Measurements from ENCODE around the gene ALDH9A1.
"Not testable (repeated sequence)": the region's sequence is repeated elsewhere in the genome, so short reads cannot be mapped to it uniquely, and the experiment has no call there.

The ALDH9A1 gene

DNA sequence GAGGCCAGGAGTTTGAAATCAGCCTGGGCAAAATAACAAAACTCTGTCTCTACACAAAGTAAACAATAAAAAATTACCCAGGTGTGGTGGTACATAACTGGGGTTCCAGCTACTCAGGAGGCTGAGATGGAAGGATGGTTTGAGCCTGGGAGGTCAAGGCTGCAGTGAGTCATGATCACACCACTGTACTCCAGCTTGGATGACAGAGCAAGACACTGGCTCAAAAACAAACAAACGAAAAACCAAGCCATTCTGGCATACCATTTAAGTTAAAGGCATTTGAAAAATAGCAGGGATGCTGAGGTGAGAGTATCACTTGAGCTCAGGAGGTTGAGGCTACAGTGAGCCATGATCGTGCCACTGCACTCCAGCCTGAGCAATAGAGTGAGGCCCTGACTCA lies 5.3 kb upstream of the ALDH9A1 start:
- no peak overlapping the region for H3K4me3 Mint-ChIP-seq
- H3K9me3 Mint-ChIP-seq = no peaks in the 10 kb centered on the region
- no peaks in the 10 kb centered on the region for H3K36me3 Mint-ChIP-seq (ENCODE audit: low read depth)
- no peak for DNase-seq (ENCODE audit: low spot score)
- H3K27me3 Mint-ChIP-seq (ENCODE audit: low read depth) = peaks cover 14% of the 10 kb centered on the region
- peaks cover 6% of the 10 kb centered on the region for H3K4me1 Mint-ChIP-seq (ENCODE audit: low read depth)
- H3K27ac Mint-ChIP-seq = no peak overlapping the region

GRCh38 chr1:165701922-165702321 lies 3.6 kb upstream of the ALDH9A1 start:
- H3K27me3 Mint-ChIP-seq (ENCODE audit: low read depth); H3K27ac Mint-ChIP-seq; H3K4me3 Mint-ChIP-seq; H3K4me1 Mint-ChIP-seq (ENCODE audit: low read depth); H3K36me3 Mint-ChIP-seq (ENCODE audit: low read depth); H3K9me3 Mint-ChIP-seq; DNase-seq (ENCODE audit: low spot score): not testable (repeated sequence)

GRCh38 chr1:165699577-165699976 lies 1.2 kb upstream of the ALDH9A1 start:
- Mint-ChIP-seq H3K9me3 (no peaks in the 10 kb centered on the region), H3K27me3 (ENCODE audit: low read depth) (no peaks in the 10 kb centered on the region), H3K4me3 (peak overlapping the region; percentile 95), H3K27ac (peak overlapping the region; percentile 31), H3K36me3 (ENCODE audit: low read depth) (peaks cover 16% of the 10 kb centered on the region), H3K4me1 (ENCODE audit: low read depth) (peaks cover 23% of the 10 kb centered on the region)
- DNase-seq (ENCODE audit: low spot score) = no peak

- peak overlapping the region; percentile 97 for H3K27ac Mint-ChIP-seq
- H3K36me3 Mint-ChIP-seq (ENCODE audit: low read depth) = peaks cover 22% of the 10 kb centered on the region
- peak overlapping the region; percentile 95 for H3K4me3 Mint-ChIP-seq
- H3K27me3 Mint-ChIP-seq (ENCODE audit: low read depth) = no peaks in the 10 kb centered on the region
- no peaks in the 10 kb centered on the region for H3K9me3 Mint-ChIP-seq
- H3K4me1 Mint-ChIP-seq (ENCODE audit: low read depth) = peaks cover 23% of the 10 kb centered on the region
- no peak for DNase-seq (ENCODE audit: low spot score)
Measured at GRCh38 chr1:165698761-165699052, 345 bp upstream of the ALDH9A1 start.

GRCh38 chr1:165697491-165697880 lies 876 bp downstream of the ALDH9A1 start:
- Mint-ChIP-seq H3K27me3 (ENCODE audit: low read depth) (no peaks in the 10 kb centered on the region), H3K4me3 (peak overlapping the region; percentile 95), H3K27ac (peak overlapping the region; percentile 97), H3K9me3 (no peaks in the 10 kb centered on the region), H3K4me1 (ENCODE audit: low read depth) (peaks cover 23% of the 10 kb centered on the region), H3K36me3 (ENCODE audit: low read depth) (peaks cover 30% of the 10 kb centered on the region)
- DNase-seq (ENCODE audit: low spot score) = no peak

DNA sequence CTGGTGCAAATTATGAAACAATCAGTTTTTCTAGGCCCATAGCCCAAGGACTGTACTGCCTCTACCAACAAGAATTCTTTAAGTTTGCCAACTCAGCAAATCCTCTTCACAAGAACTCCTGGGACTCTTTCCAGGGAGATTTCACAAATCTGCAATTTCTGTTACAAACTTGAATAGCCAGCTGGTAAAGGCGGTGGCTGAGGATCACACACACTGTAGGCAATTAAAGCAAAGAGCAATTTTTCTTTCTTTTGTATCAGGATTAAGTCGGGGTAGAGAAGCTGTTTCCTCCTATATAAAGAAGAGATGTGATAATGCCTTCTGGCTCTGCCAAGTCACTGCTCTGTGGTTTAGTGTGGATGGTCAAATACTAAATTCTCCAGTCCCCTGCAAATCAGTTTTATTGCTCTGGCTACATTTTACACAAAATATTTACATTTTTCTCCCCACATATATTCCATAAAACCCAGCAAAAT lies 1.7 kb downstream of the ALDH9A1 start:
- H3K36me3 Mint-ChIP-seq (ENCODE audit: low read depth) = peaks cover 38% of the 10 kb centered on the region
- no peaks in the 10 kb centered on the region for H3K27me3 Mint-ChIP-seq (ENCODE audit: low read depth)
- H3K9me3 Mint-ChIP-seq = no peaks in the 10 kb centered on the region
- DNase-seq (ENCODE audit: low spot score) = no peak
- peaks cover 29% of the 10 kb centered on the region for H3K4me1 Mint-ChIP-seq (ENCODE audit: low read depth)
- H3K27ac Mint-ChIP-seq = peak overlapping the region; percentile 39
- H3K4me3 Mint-ChIP-seq = peak overlapping the region; percentile 95

DNA sequence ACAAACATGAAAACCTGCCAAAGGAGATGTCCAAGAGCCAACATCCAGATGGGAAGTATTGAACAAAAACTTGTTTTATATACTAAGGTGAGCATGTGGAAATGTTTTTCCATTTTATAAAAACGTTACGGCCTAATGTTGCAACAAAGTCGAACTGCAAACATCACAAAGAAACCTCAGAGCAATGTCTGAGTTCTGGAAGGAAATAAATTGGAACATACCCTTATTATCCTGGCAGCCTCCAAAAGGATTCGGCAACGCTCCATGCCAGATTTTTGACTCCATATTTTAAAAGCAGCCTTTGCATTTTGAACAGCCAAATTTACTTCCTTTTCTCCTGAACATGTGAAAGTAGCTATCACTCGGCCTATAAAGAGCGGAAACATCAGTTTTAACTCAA lies 3.3 kb downstream of the ALDH9A1 start:
- DNase-seq (ENCODE audit: low spot score) = no peak
- Mint-ChIP-seq H3K4me1 (ENCODE audit: low read depth) (peaks cover 35% of the 10 kb centered on the region), H3K9me3 (no peaks in the 10 kb centered on the region), H3K27me3 (ENCODE audit: low read depth) (no peaks in the 10 kb centered on the region), H3K36me3 (ENCODE audit: low read depth) (peaks cover 48% of the 10 kb centered on the region), H3K27ac (no peak overlapping the region), H3K4me3 (peak overlapping the region; percentile 32)

DNA sequence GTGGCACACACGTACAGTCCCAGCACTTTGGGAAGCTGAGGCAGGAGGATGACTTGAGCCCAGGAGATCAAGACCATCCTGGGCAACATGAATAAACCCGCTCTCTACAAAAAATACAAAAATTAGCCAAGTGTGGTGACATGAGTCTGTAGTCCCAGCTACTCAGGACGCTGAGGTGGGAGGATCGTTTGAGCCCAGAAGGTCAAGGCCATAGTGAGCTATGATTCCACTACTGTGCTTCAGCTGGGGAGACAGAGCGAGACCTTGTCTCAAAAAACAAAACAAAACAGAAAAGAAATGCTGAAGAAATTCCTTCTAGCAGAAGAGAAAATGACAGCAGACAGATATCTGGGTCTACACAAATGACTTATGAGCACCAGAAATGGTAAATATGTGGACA lies 10.3 kb downstream of the ALDH9A1 start:
- no peak for DNase-seq (ENCODE audit: low spot score)
- Mint-ChIP-seq H3K27me3 (ENCODE audit: low read depth) (no peaks in the 10 kb centered on the region), H3K27ac (no peak overlapping the region), H3K4me1 (ENCODE audit: low read depth) (peaks cover 49% of the 10 kb centered on the region), H3K9me3 (peaks cover 7% of the 10 kb centered on the region), H3K4me3 (no peak overlapping the region), H3K36me3 (ENCODE audit: low read depth) (peaks cover 69% of the 10 kb centered on the region)

- H3K36me3 Mint-ChIP-seq (ENCODE audit: low read depth) = peaks cover 74% of the 10 kb centered on the region
- H3K4me3 Mint-ChIP-seq = peak overlapping the region; percentile 12
- peak overlapping the region; percentile 47 for H3K27ac Mint-ChIP-seq
- no peaks in the 10 kb centered on the region for H3K27me3 Mint-ChIP-seq (ENCODE audit: low read depth)
- peak; percentile 17 for DNase-seq (ENCODE audit: low spot score)
- H3K9me3 Mint-ChIP-seq = peaks cover 7% of the 10 kb centered on the region
- H3K4me1 Mint-ChIP-seq (ENCODE audit: low read depth) = peaks cover 47% of the 10 kb centered on the region
Measured at GRCh38 chr1:165686971-165687433, 11.4 kb downstream of the ALDH9A1 start.

DNA sequence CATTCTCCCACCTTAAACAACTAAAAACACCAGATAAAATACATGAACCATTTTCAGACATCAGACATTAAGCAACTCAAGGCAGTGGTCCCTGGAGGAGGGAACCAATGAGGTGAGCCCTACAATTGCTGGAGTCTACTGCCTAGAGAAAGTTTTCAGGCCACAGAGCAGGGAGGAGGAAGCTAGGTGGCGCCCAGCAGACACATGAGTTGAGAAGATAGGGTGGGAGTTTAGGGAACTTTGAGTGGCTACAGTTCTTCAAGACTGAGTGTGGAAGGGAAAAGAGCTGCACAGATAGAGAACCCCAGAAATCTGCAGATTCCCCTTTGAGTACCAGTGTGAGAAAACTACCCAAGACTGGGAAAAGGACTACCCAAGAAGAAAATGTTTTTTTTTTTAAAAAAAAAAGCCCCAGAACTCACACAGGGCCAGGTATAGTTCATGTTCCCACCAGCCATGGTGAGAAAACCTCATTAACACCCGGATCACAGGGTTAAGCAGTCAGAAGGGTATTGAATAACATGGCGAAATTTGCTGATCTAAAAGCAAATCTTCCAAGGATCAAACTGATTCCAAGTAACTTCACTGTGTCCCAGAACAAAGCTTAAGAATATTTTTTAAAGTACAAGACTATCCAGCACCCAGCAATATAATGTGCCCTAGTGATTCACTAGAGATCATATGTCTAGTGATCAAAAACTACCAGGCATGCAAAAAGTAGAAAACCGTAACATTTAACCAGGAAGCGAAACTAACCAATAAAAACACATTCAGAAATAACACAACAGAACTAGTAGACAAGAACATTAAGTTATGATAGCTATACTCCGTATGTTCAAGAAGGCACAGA lies 12.0 kb downstream of the ALDH9A1 start:
- Mint-ChIP-seq H3K4me1 (ENCODE audit: low read depth) (peaks cover 41% of the 10 kb centered on the region), H3K27me3 (ENCODE audit: low read depth) (no peaks in the 10 kb centered on the region), H3K4me3 (peak overlapping the region; percentile 34), H3K36me3 (ENCODE audit: low read depth) (peaks cover 73% of the 10 kb centered on the region), H3K27ac (peak overlapping the region; percentile 53), H3K9me3 (peaks cover 7% of the 10 kb centered on the region)
- DNase-seq (ENCODE audit: low spot score) = no peak

- H3K36me3 Mint-ChIP-seq (ENCODE audit: low read depth) = peaks cover 83% of the 10 kb centered on the region
- H3K27ac Mint-ChIP-seq = no peak overlapping the region
- peaks cover 7% of the 10 kb centered on the region for H3K9me3 Mint-ChIP-seq
- H3K4me1 Mint-ChIP-seq (ENCODE audit: low read depth) = peaks cover 40% of the 10 kb centered on the region
- H3K4me3 Mint-ChIP-seq = no peak overlapping the region
- DNase-seq (ENCODE audit: low spot score) = no peak
- H3K27me3 Mint-ChIP-seq (ENCODE audit: low read depth) = no peaks in the 10 kb centered on the region
Measured at GRCh38 chr1:165683848-165684485, 14.4 kb downstream of the ALDH9A1 start.

DNA sequence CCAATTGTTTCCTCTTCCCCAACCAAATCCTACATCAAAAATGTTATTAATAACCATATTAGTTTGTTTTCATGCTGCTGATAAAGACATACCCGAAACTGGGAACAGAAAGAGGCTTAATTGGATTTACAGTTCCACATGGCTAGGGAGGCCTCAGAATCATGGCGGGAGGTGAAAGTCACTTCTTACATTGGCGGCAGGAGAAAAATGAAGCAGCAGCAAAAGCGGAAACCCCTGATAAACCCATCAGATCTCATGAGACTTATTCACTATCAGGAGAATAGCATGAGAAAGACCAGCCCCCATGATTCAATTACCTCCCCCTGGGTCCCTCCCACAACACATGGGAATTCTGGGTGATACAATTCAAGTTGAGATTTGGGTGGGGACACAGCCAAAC lies 17.6 kb downstream of the ALDH9A1 start:
- not testable (repeated sequence) for H3K9me3 Mint-ChIP-seq; H3K27me3 Mint-ChIP-seq (ENCODE audit: low read depth); H3K27ac Mint-ChIP-seq; DNase-seq (ENCODE audit: low spot score); H3K4me3 Mint-ChIP-seq
- Mint-ChIP-seq H3K36me3 (ENCODE audit: low read depth) (peaks cover 81% of the 10 kb centered on the region), H3K4me1 (ENCODE audit: low read depth) (peaks cover 32% of the 10 kb centered on the region)

GRCh38 chr1:165680303-165680702 lies 18.1 kb downstream of the ALDH9A1 start:
- Mint-ChIP-seq H3K27me3 (ENCODE audit: low read depth) (no peaks in the 10 kb centered on the region), H3K4me1 (ENCODE audit: low read depth) (peaks cover 32% of the 10 kb centered on the region), H3K27ac (no peak overlapping the region), H3K9me3 (no peaks in the 10 kb centered on the region), H3K4me3 (no peak overlapping the region), H3K36me3 (ENCODE audit: low read depth) (peaks cover 81% of the 10 kb centered on the region)
- DNase-seq (ENCODE audit: low spot score) = no peak

GRCh38 chr1:165679282-165680036 lies 18.9 kb downstream of the ALDH9A1 start:
- Mint-ChIP-seq H3K27me3 (ENCODE audit: low read depth) (no peaks in the 10 kb centered on the region), H3K4me3 (no peak overlapping the region), H3K9me3 (no peaks in the 10 kb centered on the region), H3K36me3 (ENCODE audit: low read depth) (peaks cover 75% of the 10 kb centered on the region), H3K4me1 (ENCODE audit: low read depth) (peaks cover 28% of the 10 kb centered on the region), H3K27ac (peak overlapping the region; percentile 47)
- DNase-seq (ENCODE audit: low spot score) = no peak

Measured in T-helper 2 cell treated with Interferon-gamma antibody and Interleukin-4, amounts not matched to agents 5 μg/mL and 100 μg/mL, for 36 hours (primary cell).